ENCODE results near the gene PRLR. TPM values are rescaled to one million over a fixed set of nuclear protein-coding genes. Genes with fewer than 3 reads are reported as not detected.

The PRLR gene
- total RNA-seq, 2 donors from 2014 or later, result 4.1 to 6.5 TPM

DNA sequence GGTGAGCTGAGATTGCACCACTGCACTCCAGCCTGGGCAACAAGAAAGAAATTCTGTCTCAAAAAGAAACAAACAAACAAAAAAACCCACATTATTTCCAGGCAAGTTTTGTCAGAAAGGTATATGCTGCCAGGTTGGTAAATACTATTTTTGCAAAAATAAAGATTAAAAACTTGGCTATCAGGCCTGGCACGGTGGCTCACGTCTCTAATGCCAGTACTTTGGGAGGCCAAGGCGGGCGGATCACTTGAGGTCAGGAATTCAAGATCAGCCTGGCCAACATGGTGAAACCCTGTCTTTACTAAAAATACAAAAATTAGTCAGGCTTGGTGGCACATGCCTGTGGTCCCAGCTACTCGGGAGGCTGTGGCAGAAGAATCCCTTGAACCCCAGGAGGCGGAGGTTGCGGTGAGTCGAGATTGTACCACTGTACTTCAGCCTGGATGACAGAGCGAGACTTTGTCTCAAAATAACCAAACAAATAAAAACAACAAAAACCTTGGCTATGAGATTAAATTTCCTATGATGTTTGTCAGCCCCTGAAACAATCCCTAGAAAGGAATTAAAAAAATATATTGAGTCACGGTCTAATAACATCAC is 205.3 kb downstream of the PRLR start:
- Mint-ChIP-seq H3K36me3 (ENCODE audit: low read depth) (no peaks in the 10 kb centered on the region), H3K27me3 (ENCODE audit: insufficient read depth) (no peaks in the 10 kb centered on the region), H3K4me1 (no peaks in the 10 kb centered on the region), H3K9me3 (no peaks in the 10 kb centered on the region), H3K4me3 (no peak overlapping the region), H3K27ac (no peak overlapping the region)
- TF ChIP-seq, protein P1, sequence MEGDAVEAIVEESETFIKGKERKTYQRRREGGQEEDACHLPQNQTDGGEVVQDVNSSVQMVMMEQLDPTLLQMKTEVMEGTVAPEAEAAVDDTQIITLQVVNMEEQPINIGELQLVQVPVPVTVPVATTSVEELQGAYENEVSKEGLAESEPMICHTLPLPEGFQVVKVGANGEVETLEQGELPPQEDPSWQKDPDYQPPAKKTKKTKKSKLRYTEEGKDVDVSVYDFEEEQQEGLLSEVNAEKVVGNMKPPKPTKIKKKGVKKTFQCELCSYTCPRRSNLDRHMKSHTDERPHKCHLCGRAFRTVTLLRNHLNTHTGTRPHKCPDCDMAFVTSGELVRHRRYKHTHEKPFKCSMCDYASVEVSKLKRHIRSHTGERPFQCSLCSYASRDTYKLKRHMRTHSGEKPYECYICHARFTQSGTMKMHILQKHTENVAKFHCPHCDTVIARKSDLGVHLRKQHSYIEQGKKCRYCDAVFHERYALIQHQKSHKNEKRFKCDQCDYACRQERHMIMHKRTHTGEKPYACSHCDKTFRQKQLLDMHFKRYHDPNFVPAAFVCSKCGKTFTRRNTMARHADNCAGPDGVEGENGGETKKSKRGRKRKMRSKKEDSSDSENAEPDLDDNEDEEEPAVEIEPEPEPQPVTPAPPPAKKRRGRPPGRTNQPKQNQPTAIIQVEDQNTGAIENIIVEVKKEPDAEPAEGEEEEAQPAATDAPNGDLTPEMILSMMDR (conservative IDR thresholded peaks at IDR 0.05), result no peak
- no peak for DNase-seq
- Histone ChIP-seq H3K9ac (ENCODE audit: extremely low read depth, low read length, poor library complexity, severe bottlenecking) (no peak overlapping the region), H3K9me3 (ENCODE audit: control insufficient read depth, low read length) (no peaks in the 10 kb centered on the region), H3K4me3 (ENCODE audit: low read length) (no peak overlapping the region), H3K36me3 (ENCODE audit: control insufficient read depth, insufficient read depth, low read length) (no peaks in the 10 kb centered on the region), H3K27ac (ENCODE audit: low read depth, low read length) (no peak overlapping the region), H3K27me3 (ENCODE audit: control insufficient read depth, insufficient read depth, low read length, poor library complexity, severe bottlenecking) (no peaks in the 10 kb centered on the region), H3K4me1 (ENCODE audit: control insufficient read depth, insufficient read depth, low read length) (no peaks in the 10 kb centered on the region)
- WGBS, 2 experiments (ENCODE audit: insufficient coverage in 1 of 2, insufficient read length in 1 of 2), result 81 to 92% methylated on average over 9 to 10 of the region's 10 CpGs

DNA sequence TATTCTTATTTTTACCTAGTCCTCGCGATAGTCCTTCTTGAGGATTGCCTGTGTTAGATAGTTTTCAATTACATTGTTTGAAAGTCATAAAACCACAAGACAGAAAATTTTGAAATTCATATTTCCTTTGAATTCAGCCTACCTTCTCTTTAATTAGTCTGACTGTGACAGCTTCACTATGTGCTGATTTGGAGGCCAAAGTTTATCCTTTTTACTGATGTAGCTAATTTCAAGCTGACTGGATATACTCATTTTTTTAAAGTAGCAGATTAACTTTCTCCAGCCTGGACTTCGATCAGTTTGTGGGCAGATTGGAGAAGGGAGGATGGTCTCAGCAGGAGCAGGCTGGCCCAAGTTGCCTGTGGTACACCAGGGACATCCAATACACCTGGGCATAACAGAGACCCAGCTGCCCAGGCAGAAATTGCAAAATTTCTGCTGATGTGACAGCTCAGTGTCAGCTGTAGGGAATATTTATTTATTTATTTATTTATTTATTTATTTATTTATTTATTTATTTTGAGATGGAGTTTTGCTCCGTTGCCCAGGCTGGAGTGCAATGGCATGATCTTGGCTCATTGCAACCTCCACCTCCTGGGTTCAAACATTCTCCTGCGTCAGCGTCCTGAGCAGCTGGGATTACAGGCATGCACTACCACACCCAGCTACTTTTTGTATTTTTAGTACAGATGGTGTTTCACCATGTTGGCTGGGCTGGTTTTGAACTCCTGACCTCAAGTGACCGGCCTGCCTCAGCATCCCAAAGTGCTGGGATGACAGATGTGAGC is 206.7 kb downstream of the PRLR start:
- H3K36me3 ChIP-seq (ENCODE audit: control insufficient read depth, insufficient read depth, low read length), result no peaks in the 10 kb centered on the region
- TF ChIP-seq, protein P1 (conservative IDR thresholded peaks at IDR 0.05), result no peak
- Mint-ChIP-seq H3K4me1 (no peaks in the 10 kb centered on the region), H3K4me3 (no peak overlapping the region), H3K36me3 (ENCODE audit: low read depth) (no peaks in the 10 kb centered on the region), H3K27me3 (ENCODE audit: insufficient read depth) (no peaks in the 10 kb centered on the region), H3K27ac (no peak overlapping the region), H3K9me3 (no peaks in the 10 kb centered on the region)
- H3K9me3 ChIP-seq (ENCODE audit: control insufficient read depth, low read length), result no peaks in the 10 kb centered on the region
- H3K4me1 ChIP-seq (ENCODE audit: control insufficient read depth, insufficient read depth, low read length), result no peaks in the 10 kb centered on the region
- H3K4me3 ChIP-seq (ENCODE audit: low read length), result no peak overlapping the region
- H3K27me3 ChIP-seq (ENCODE audit: control insufficient read depth, insufficient read depth, low read length, poor library complexity, severe bottlenecking), result no peaks in the 10 kb centered on the region
- no peak overlapping the region for H3K27ac ChIP-seq (ENCODE audit: low read depth, low read length)
- WGBS, 2 experiments (ENCODE audit: insufficient coverage in 1 of 2, insufficient read length in 1 of 2), result 80 to 91% methylated on average over 2 to 7 of the region's 7 CpGs
- DNase-seq, result no peak
- H3K9ac ChIP-seq (ENCODE audit: extremely low read depth, low read length, poor library complexity, severe bottlenecking), result no peak overlapping the region

DNA sequence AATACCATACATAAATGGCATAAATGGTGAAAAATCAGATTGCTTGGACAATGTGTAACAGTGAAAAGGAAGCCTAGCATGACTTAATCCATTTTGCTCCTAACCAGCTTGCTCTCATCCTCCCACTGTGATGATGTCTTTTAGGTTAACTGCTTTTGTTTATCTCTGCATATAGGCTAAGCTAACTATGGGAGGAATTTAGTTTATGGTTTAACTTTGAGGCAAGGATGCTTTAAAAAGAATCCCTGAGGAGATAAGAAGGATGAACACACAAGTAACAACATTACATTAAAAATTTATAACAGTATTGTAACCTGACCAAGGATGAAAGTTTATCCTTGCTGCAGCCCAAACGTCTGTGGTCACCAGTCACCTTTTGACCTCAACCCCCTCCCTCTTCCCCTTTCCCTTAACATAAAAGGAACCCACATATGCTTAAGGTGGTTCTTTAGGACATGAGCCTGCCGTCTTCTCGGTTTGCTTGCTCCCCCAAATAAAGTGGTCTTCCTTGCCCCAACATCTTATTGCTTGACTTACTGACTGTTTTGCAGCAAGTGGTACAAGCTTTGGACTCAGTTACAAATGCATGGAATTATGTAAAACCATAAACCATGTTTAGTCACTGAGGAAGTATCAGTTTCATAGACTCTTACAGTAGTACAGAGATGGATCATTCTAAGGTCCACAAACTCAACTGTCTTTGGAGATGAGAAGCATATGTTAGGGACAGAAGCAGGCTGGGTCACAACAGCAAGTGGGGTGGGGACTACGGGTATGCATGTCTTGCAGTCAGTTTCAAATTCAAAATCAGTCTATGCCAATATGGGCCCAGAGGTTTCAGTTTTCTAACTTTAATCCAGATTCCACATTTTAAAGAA is 213.9 kb downstream of the PRLR start:
- 85 to 91% methylated on average over 4 of the region's 4 CpGs for WGBS, 2 experiments (ENCODE audit: insufficient coverage in 1 of 2, insufficient read length in 1 of 2)
- H3K4me1 Mint-ChIP-seq, result no peaks in the 10 kb centered on the region

More for the DNA sequence above, 213.9 kb downstream of the PRLR start:
- H3K4me1 ChIP-seq (ENCODE audit: control insufficient read depth, insufficient read depth, low read length), result peaks cover 5% of the 10 kb centered on the region
- Mint-ChIP-seq H3K9me3 (no peaks in the 10 kb centered on the region), H3K36me3 (ENCODE audit: low read depth) (no peaks in the 10 kb centered on the region), H3K4me3 (no peak overlapping the region), H3K27me3 (ENCODE audit: insufficient read depth) (no peaks in the 10 kb centered on the region), H3K27ac (no peak overlapping the region)
- TF ChIP-seq, protein P1 (conservative IDR thresholded peaks at IDR 0.05), result no peak
- H3K4me3 ChIP-seq (ENCODE audit: low read length), result no peak overlapping the region
- H3K27ac ChIP-seq (ENCODE audit: low read depth, low read length), result no peak overlapping the region
- H3K27me3 ChIP-seq (ENCODE audit: control insufficient read depth, insufficient read depth, low read length, poor library complexity, severe bottlenecking), result no peaks in the 10 kb centered on the region
- no peak overlapping the region for H3K9ac ChIP-seq (ENCODE audit: extremely low read depth, low read length, poor library complexity, severe bottlenecking)
- H3K36me3 ChIP-seq (ENCODE audit: control insufficient read depth, insufficient read depth, low read length), result no peaks in the 10 kb centered on the region
- no peaks in the 10 kb centered on the region for H3K9me3 ChIP-seq (ENCODE audit: control insufficient read depth, low read length)
- DNase-seq, result no peak

Data from endodermal cell (in vitro differentiated cells).